ENCODE results near the gene ARHGAP42. TPM values are rescaled to one million over a fixed set of nuclear protein-coding genes. Genes with fewer than 3 reads are reported as not detected.

ARHGAP42 gene
- total RNA-seq, 1 donor from 2014 or later = 0.46 TPM

DNA sequence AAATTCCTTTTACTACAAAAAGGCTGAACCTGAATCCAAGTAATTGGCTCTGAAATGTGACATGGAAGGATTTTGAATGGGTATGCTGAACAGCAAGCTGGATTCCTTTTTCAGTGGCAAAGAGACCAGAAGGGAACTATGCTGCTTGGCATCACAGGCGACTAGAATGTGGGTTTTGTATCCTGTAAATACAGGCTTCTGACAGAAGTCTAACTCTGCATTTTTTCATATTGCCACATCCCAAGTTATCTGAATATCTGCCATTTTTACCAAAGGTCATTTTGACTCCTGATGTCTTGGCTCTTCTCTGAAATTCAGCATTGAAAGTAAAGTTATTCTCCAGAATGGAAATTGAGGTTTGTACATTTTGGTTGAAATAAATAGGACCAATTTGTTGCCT, 145.7 kb downstream of the ARHGAP42 start:
- DNase-seq (ENCODE audit: low read depth, low spot score) = no peak

GRCh38 chr11:100833276-100833675, 146.2 kb downstream of the ARHGAP42 start:
- no peak for DNase-seq (ENCODE audit: low read depth, low spot score)

DNA sequence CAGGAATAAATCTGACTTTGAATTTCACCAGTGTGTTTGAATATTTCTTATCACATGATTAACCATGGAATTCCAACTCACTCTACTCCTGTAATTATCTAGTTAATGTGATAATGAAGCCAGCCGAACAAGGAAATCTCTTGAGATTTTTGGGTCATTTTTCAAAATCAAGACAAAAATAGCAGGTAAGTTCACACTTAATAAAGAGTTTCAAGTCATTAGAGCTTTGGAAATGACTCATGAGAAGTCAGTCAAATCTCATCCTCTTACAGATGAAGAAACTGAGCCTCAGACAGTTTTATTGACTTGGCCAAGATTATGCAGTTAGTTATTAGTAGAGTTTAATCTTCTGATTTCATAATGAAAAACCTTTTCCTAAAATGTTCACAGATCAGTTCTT, 148.8 kb downstream of the ARHGAP42 start:
- no peak for DNase-seq (ENCODE audit: low read depth, low spot score)

DNA sequence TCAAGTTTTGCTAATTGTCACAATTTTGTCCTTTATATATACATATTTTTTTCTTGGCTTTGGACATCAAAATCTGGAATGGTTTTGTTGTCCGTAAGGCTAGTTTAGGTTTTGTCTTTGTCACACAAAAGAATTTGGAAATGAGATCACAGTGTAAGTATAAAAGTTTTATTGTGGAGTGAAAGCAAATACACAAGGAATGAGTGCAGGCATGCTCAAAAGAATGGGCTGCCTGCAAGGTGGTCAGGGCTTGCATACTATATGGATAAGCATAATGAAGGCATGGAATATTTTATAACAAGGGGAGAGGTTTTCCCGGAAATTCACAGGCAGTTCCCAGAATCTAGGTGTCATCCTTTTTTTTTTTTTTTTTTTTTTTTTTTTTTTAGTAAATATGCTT, 150.2 kb downstream of the ARHGAP42 start:
- DNase-seq (ENCODE audit: low read depth, low spot score) = no peak

GRCh38 chr11:100841711-100842407, 154.8 kb downstream of the ARHGAP42 start:
- no peak for DNase-seq (ENCODE audit: low read depth, low spot score)

DNA sequence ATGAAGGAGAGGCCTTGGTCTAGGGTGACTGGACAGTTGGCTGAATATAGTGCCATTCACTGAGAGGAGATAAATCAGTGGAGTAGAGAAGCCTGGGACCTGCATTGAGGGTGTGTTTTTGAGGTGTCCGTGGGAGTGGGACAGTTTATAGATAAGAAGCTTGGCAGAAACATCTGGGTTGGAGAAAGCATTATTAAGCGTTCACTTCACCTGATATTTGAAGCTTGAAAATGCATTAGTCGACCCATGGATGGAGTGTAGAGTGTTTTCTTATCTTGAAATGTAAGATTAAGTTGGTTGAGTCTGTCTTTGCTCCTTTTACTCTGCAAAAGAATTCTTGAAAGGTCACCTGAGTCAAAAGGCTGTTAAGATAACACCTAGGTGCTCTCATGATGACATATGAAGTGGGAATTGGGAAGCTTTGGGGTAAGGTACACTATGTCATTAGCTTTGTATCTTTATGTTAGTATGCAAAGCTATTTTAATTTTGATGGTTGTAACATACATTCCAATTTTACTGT, 160.7 kb downstream of the ARHGAP42 start:
- no peak for DNase-seq (ENCODE audit: low read depth, low spot score)

DNA sequence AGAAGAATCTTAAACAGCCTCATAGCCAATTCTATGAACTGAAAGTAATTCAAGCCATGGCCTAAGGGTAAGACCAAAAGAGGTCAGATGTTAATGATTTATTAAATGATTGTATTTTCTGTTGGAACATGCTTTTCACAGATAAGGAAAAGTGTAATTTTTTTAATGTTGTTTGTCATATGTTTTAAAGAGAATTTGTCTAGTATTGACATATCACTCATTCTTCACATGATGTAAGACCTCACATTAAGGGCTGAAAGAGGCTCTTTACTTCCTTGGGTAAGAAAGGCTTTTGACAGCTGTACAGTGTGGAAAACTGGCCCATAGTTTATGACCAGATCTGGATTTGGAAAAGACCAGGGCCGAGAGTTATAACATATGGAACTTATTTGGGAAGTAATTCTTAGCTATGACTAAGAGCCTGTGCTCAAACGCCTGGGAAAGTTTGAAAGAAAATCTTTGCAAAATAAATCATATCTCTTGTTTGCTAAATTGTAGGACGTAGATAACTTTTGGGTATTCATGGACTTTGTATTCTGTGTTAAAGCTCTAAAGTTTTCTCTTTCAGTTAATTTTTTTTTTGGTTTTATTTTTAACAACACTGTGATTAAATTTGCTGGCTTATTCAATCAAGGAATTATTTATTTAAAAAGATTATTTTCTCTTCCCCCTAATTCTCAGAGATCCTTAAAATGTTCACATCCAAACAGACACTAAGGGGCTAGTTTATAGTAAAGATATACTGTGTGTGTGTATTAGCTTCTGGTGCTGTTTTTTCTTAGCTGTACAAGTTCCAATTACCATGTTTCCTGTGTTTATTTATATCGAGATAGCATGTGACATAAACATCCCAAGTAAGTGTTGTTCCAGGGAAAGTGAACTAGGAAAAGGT, 162.2 kb downstream of the ARHGAP42 start:
- DNase-seq (ENCODE audit: low read depth, low spot score) = no peak

DNA sequence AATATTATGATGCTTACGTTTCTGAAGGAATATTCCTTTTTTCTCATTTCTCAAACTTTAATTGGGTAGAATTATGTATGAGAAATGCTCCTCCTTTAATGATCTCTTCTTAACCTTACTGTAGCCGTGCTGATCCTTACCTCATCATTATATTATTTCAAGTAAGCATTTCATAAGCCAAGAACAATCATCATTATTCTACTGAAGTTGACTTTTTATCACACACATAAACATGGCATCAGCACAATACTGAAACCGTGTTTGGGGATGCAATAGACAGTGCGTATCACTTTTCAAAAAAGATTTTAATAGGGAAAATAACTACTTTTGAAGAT, 162.8 kb downstream of the ARHGAP42 start:
- DNase-seq (ENCODE audit: low read depth, low spot score) = no peak

GRCh38 chr11:100851147-100851546, 164.1 kb downstream of the ARHGAP42 start:
- no peak for DNase-seq (ENCODE audit: low read depth, low spot score)

GRCh38 chr11:100851584-100852152, 164.6 kb downstream of the ARHGAP42 start:
- no peak for DNase-seq (ENCODE audit: low read depth, low spot score)

GRCh38 chr11:100855466-100856067, 168.5 kb downstream of the ARHGAP42 start:
- peak; percentile 13 for DNase-seq (ENCODE audit: low read depth, low spot score)

DNA sequence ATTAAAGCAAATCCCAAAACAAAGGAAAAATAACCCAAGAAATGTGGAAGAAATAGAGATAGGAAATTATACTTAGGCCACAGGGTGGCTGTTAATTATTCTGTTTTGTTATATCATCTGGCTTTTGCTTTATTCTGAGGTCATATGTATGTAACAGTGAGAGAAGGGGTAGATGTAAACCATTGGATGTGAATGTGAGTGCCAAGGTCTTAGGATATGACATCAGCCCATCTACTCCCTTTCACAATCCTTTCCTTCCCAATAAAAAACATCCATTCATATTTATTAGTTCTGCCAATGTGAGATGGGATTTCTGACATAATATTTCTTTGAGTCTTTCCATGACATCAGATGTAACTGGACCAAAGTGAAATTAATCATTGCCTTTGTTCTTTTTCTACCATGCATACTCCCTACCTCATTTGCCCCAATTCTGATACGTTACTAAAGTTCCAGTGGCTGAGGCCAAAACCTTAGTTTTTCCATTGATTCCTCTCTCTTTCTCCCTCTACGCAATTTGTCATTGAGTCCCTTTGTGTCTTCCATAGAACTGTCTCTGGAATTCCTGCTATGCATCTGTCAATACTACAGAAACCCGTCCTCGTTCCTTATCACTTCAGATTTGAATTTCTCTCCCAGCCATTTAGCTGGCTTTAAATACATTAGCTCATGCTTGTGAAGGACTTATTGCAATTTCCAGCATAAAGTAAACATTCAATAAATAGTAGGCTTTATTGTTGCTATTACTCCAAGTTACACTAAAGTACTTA, 170.3 kb downstream of the ARHGAP42 start:
- DNase-seq (ENCODE audit: low read depth, low spot score) = no peak

GRCh38 chr11:100860318-100861155, 173.4 kb downstream of the ARHGAP42 start:
- no peak for DNase-seq (ENCODE audit: low read depth, low spot score)

DNA sequence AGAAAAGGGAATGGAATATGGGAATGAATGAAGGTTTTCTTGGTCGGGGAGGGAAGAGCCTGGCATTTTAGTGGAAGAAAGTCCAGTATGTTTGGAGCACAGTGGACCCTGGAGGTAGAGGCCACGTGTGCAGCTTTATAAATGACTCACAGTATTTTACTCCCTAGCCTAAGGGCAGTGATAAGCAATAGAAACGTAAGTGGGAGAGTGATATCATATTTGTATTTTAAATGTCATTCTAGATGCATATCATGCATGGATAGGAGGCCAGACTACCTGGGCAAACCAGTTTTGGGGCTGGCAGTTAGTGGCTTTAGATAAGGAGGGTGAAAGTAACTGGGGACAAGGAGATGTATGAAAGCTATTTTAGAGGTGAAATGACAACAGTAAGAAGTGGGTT, 174.1 kb downstream of the ARHGAP42 start:
- no peak for DNase-seq (ENCODE audit: low read depth, low spot score)

- no peak for DNase-seq (ENCODE audit: low read depth, low spot score)
These were observed 176.0 kb downstream of the ARHGAP42 start for GRCh38 chr11:100863080-100863581.

GRCh38 chr11:100865443-100866065, 178.5 kb downstream of the ARHGAP42 start:
- DNase-seq (ENCODE audit: low read depth, low spot score) = no peak

- DNase-seq (ENCODE audit: low read depth, low spot score) = no peak
These were observed 179.4 kb downstream of the ARHGAP42 start for GRCh38 chr11:100866453-100866852.

GRCh38 chr11:100867606-100868005, 180.5 kb downstream of the ARHGAP42 start:
- DNase-seq (ENCODE audit: low read depth, low spot score) = no peak

DNA sequence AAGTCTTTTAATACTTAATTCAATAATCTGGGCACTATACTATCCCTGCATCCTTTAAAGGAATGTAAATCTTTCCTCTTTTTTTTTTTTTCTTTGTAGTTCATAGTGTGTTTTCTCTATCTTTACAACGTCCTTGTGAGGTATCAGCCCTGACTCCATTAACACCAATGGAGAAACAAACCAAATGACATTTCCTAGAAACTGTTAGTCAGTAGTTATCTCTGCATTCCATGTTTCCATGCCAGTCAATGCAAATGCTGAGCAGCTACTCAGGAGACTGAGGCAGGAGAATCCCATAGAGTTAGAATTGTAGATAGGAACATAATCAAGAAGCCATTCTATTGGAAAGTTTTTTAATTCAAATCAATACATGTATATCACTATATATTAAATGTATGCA, 182.2 kb downstream of the ARHGAP42 start:
- DNase-seq (ENCODE audit: low read depth, low spot score) = no peak

All from pulmonary artery endothelial cell (primary cell).